ENCODE data around the gene IL11RA. TPM values are rescaled to one million over a fixed set of nuclear protein-coding genes. Genes with fewer than 3 reads are reported as not detected.

Gene IL11RA
- total and polyA plus RNA-seq, 9 of the 15 experiments (the other 6 are each of a cell fraction or from before 2014, with no cell fraction given): 0.11 to 5.8 (median 2.8) TPM

GRCh38 chr9:34665381-34666250 lies 13.6 kb downstream of the IL11RA start (continued):
- TF ChIP-seq, protein P1, sequence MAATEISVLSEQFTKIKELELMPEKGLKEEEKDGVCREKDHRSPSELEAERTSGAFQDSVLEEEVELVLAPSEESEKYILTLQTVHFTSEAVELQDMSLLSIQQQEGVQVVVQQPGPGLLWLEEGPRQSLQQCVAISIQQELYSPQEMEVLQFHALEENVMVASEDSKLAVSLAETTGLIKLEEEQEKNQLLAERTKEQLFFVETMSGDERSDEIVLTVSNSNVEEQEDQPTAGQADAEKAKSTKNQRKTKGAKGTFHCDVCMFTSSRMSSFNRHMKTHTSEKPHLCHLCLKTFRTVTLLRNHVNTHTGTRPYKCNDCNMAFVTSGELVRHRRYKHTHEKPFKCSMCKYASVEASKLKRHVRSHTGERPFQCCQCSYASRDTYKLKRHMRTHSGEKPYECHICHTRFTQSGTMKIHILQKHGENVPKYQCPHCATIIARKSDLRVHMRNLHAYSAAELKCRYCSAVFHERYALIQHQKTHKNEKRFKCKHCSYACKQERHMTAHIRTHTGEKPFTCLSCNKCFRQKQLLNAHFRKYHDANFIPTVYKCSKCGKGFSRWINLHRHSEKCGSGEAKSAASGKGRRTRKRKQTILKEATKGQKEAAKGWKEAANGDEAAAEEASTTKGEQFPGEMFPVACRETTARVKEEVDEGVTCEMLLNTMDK (IDR thresholded peaks at IDR 0.05; ENCODE audit: borderline replicate concordance, insufficient read depth, low read depth, low read length, poor library complexity, severe bottlenecking): peak; percentile 34
- TF ChIP-seq YBX1 (IDR thresholded peaks at IDR 0.05) (no peak), HNRNPUL1 (IDR thresholded peaks at IDR 0.05; ENCODE audit: low read length) (peak; percentile 75; the same call in 1 of the 2 replicates), NKRF (IDR thresholded peaks at IDR 0.05; ENCODE audit: borderline replicate concordance) (peak; percentile 75), GATAD2A (IDR thresholded peaks at IDR 0.05) (peak; percentile 51; the same call in 1 of the 2 replicates), TEAD2 (tag; IDR thresholded peaks at IDR 0.05) (no peak), ZFX (CRISPR knock-in tag; IDR thresholded peaks at IDR 0.05) (peak; percentile 31; the same call in 1 of the 2 replicates), E2F8 (IDR thresholded peaks at IDR 0.05; ENCODE audit: low read depth, partially characterized antibody) (peak; percentile 89), ETV1 (tag; conservative IDR thresholded peaks at IDR 0.05; ENCODE audit: low read depth) (peak; percentile 57; the same call in 1 of the 2 replicates), SMAD3 (CRISPR knock-in tag; conservative IDR thresholded peaks at IDR 0.05) (no peak), SLC30A9 (CRISPR knock-in tag; IDR thresholded peaks at IDR 0.05) (no peak), KHSRP (IDR thresholded peaks at IDR 0.05) (peak; percentile 60), HNRNPLL (IDR thresholded peaks at IDR 0.05; ENCODE audit: low read depth, low read length, poor library complexity, severe bottlenecking) (peak; percentile 58), ZNF740 (CRISPR knock-in tag; IDR thresholded peaks at IDR 0.05) (no peak), ZNF740 (tag; IDR thresholded peaks at IDR 0.05) (0 out of 4 replicates have a peak, but pooled peaks of 1 of the 2 experiments have one; percentile 21)
- TF ChIP-seq, protein P2, sequence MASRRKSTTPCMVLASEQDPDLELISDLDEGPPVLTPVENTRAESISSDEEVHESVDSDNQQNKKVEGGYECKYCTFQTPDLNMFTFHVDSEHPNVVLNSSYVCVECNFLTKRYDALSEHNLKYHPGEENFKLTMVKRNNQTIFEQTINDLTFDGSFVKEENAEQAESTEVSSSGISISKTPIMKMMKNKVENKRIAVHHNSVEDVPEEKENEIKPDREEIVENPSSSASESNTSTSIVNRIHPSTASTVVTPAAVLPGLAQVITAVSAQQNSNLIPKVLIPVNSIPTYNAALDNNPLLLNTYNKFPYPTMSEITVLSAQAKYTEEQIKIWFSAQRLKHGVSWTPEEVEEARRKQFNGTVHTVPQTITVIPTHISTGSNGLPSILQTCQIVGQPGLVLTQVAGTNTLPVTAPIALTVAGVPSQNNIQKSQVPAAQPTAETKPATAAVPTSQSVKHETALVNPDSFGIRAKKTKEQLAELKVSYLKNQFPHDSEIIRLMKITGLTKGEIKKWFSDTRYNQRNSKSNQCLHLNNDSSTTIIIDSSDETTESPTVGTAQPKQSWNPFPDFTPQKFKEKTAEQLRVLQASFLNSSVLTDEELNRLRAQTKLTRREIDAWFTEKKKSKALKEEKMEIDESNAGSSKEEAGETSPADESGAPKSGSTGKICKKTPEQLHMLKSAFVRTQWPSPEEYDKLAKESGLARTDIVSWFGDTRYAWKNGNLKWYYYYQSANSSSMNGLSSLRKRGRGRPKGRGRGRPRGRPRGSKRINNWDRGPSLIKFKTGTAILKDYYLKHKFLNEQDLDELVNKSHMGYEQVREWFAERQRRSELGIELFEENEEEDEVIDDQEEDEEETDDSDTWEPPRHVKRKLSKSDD (conservative IDR thresholded peaks at IDR 0.05; ENCODE audit: low read length): no peak
